ENCODE results near the gene TMEM18. TPM values are rescaled to one million over a fixed set of nuclear protein-coding genes. Genes with fewer than 3 reads are reported as not detected.

TMEM18 gene
- total RNA-seq, 4 donors from 2014 or later: 11.0 to 31.0 (median 14.5) TPM

DNA sequence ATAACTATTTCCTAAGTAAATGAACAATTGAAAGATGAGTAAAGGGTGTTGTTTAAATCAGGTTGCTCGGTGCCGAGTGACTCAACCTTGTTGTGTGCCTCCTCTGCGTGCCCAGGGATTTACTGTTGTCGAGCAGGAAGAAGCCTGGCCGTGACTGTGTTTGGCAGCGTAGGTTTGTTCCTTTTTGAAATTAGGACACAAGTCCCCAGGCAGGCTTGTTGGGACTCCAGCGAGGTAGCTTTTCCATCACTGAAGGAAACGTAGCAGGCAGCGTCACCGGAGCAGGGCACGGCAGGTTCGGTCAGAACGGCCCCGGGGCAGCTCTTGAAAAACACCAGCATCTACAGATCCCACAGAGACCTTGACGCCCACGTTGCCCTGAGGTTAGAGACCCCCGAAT, 48.6 kb downstream of the TMEM18 start:
- Histone ChIP-seq H3K9me3 (peaks cover 0 to 3% of the 10 kb centered on the region in 2 donors), H3K4me1 (no peaks in the 10 kb centered on the region), H3K27ac (no peak overlapping the region), H3K27me3 (no peaks in the 10 kb centered on the region), H3K4me3 (no peak overlapping the region), H3K36me3 (no peaks in the 10 kb centered on the region)
- intact Hi-C loops (cut with DNase I; ENCODE audit: low total_unique reads): no loop called here
- no peak for TF ChIP-seq POLR2AphosphoS5 (IDR thresholded peaks at IDR 0.05)
- no peak for TF ChIP-seq POLR2A (IDR thresholded peaks at IDR 0.05)
- TF ChIP-seq, protein P1, sequence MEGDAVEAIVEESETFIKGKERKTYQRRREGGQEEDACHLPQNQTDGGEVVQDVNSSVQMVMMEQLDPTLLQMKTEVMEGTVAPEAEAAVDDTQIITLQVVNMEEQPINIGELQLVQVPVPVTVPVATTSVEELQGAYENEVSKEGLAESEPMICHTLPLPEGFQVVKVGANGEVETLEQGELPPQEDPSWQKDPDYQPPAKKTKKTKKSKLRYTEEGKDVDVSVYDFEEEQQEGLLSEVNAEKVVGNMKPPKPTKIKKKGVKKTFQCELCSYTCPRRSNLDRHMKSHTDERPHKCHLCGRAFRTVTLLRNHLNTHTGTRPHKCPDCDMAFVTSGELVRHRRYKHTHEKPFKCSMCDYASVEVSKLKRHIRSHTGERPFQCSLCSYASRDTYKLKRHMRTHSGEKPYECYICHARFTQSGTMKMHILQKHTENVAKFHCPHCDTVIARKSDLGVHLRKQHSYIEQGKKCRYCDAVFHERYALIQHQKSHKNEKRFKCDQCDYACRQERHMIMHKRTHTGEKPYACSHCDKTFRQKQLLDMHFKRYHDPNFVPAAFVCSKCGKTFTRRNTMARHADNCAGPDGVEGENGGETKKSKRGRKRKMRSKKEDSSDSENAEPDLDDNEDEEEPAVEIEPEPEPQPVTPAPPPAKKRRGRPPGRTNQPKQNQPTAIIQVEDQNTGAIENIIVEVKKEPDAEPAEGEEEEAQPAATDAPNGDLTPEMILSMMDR (IDR thresholded peaks at IDR 0.05): no peak
- in situ Hi-C loops (cut with MboI; ENCODE audit: low pct_ligation_motif_present in 1 of 4, low pct_unique_long_range_greater_than_20kb in 1 of 4, low sequenced_read_pairs in 3 of 4): no loop called here
- WGBS, 2 donors (ENCODE audit: low coverage in 1 of 2): 73 to 74% methylated on average over 16 to 17 of the region's 17 CpGs
- DNase-seq: no peak

- peaks cover 0 to 3% of the 10 kb centered on the region in 2 donors for H3K9me3 ChIP-seq
- 82 to 84% methylated on average over 9 to 13 of the region's 13 CpGs for WGBS, 2 donors (ENCODE audit: low coverage in 1 of 2)
- in situ Hi-C loops (cut with MboI; ENCODE audit: low pct_ligation_motif_present in 1 of 4, low pct_unique_long_range_greater_than_20kb in 1 of 4, low sequenced_read_pairs in 3 of 4) (no loop called here), intact Hi-C loops (cut with DNase I; ENCODE audit: low total_unique reads) (no loop called here)
- H3K36me3 ChIP-seq: no peaks in the 10 kb centered on the region
- no peak for TF ChIP-seq POLR2A (IDR thresholded peaks at IDR 0.05)
- TF ChIP-seq EP300 (IDR thresholded peaks at IDR 0.05; ENCODE audit: low read depth): no peak
- TF ChIP-seq, protein P1 (IDR thresholded peaks at IDR 0.05): no peak
- TF ChIP-seq POLR2AphosphoS5 (IDR thresholded peaks at IDR 0.05): no peak
- no peaks in the 10 kb centered on the region for H3K4me1 ChIP-seq
- H3K27me3 ChIP-seq: no peaks in the 10 kb centered on the region
- H3K4me3 ChIP-seq: no peak overlapping the region
- H3K27ac ChIP-seq: no peak overlapping the region
- no peak for DNase-seq
Measured at GRCh38 chr2:627926-628560, 49.2 kb downstream of the TMEM18 start.

- Histone ChIP-seq H3K4me3 (no peak overlapping the region), H3K4me1 (no peaks in the 10 kb centered on the region), H3K36me3 (no peaks in the 10 kb centered on the region), H3K27ac (no peak overlapping the region), H3K9me3 (peaks cover 0 to 3% of the 10 kb centered on the region in 2 donors), H3K27me3 (no peaks in the 10 kb centered on the region)
- DNase-seq: no peak
- intact Hi-C loops (cut with DNase I; ENCODE audit: low total_unique reads) (no loop called here), in situ Hi-C loops (cut with MboI; ENCODE audit: low pct_ligation_motif_present in 1 of 4, low pct_unique_long_range_greater_than_20kb in 1 of 4, low sequenced_read_pairs in 3 of 4) (no loop called here)
- WGBS, 2 donors (ENCODE audit: low coverage in 1 of 2): 80 to 88% methylated on average over 1 to 9 of the region's 9 CpGs
- TF ChIP-seq EP300 (IDR thresholded peaks at IDR 0.05; ENCODE audit: low read depth): no peak
- TF ChIP-seq, protein P1 (IDR thresholded peaks at IDR 0.05): no peak
- no peak for TF ChIP-seq POLR2AphosphoS5 (IDR thresholded peaks at IDR 0.05)
- no peak for TF ChIP-seq POLR2A (IDR thresholded peaks at IDR 0.05)
Measured at GRCh38 chr2:627340-627709, 49.9 kb downstream of the TMEM18 start.

DNA sequence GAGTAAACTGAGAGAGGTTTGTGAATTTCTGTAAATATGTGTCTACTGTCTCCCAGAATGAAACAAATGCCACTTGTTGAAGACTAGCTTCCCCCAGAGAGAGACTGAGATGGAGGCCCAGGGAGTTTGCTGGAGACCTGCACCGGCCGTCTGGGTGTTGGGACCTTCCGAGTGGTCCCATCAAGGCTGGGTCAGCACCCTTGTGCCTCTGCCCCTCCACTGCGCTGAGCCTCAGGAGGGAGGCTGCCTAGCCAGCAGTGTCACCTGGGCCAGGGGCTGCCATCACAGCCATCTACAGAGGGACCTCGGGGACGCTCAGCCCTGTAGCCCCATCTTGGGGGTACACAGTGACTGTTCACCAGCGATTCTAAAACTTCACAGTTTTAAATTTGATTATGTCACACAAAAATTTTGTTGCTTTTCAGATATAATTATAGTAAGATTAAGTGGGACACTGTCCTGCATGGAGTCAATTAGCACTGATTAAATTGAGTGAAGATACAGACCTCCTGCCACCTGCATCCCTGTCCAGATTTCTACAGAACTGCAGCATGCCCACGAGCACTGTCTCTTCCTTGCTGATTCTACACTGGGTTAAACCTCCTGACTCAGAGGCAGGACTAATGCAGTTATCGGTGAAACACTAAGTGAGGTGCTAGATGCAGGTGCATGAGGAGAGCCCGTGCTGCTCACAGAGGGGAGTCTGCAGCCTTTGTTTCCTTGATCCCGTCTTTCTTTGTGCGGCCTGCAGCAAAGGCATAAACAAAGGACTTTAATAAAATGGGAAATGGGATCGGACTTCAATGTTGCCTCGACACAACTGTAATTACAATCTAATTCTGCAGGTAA, 50.5 kb downstream of the TMEM18 start:
- peaks cover 0 to 3% of the 10 kb centered on the region in 2 donors for H3K9me3 ChIP-seq

More for the DNA sequence above, 50.5 kb downstream of the TMEM18 start:
- no peak for DNase-seq
- 83 to 84% methylated on average over 5 to 14 of the region's 14 CpGs for WGBS, 2 donors (ENCODE audit: low coverage in 1 of 2)
- TF ChIP-seq, protein P1 (IDR thresholded peaks at IDR 0.05): no peak
- TF ChIP-seq POLR2A (IDR thresholded peaks at IDR 0.05) (no peak), EP300 (IDR thresholded peaks at IDR 0.05; ENCODE audit: low read depth) (no peak), POLR2AphosphoS5 (IDR thresholded peaks at IDR 0.05) (no peak)
- in situ Hi-C loops (cut with MboI; ENCODE audit: low pct_ligation_motif_present in 1 of 4, low pct_unique_long_range_greater_than_20kb in 1 of 4, low sequenced_read_pairs in 3 of 4) (no loop called here), intact Hi-C loops (cut with DNase I; ENCODE audit: low total_unique reads) (no loop called here)
- H3K4me1 ChIP-seq: no peaks in the 10 kb centered on the region
- no peak overlapping the region for H3K27ac ChIP-seq
- H3K4me3 ChIP-seq: no peak overlapping the region
- H3K36me3 ChIP-seq: no peaks in the 10 kb centered on the region
- H3K27me3 ChIP-seq: no peaks in the 10 kb centered on the region

All from transverse colon (tissue), 4 donors.